ENCODE data around the gene EIF4EBP2.

The EIF4EBP2 gene

DNA sequence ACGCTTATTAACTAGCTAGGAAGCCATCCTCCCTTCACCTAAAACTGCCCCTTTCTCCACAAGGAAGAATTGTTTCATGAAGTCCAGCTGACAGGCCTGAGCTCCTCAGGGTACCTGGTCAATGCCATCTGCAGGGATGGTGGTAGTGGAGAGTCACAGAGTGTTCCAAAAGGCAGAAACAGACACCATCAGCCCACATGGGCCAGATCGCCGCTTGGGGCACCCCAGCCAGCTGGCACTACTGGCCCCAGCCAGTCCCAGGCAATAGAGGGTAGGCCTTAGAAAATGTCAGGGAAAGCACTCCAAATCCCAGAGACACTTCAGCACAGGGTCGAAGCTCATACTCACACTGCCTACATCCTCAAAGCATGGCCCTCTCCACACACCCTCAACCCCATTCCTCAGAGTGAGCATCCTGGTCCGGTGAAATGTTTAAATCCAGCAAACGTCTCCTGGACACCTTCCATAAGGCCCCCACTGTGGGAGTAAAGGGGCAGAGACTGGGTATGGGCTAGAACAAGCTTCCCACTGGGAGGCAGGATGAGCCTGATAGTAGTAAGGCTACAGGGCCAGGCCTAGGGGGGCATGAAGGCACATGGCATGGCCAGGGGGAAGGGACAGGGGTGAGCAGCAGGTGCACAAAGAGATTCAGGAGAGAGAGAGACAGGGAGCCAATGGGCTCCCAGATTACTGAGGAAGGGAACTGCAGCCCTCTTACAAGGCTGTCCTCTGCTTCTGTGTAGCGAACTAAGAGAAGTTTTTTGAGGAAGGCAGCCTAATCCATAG lies 23.4 kb upstream of the EIF4EBP2 start:
- DNase-seq = no peak
- Histone ChIP-seq H3K27me3 (ENCODE audit: insufficient read depth, low read depth, severe bottlenecking) (no peaks in the 10 kb centered on the region), H3K36me3 (no peaks in the 10 kb centered on the region; the same call in 1 of the 2 replicates), H3K27ac (peak overlapping the region; percentile 96), H3K9me3 (ENCODE audit: severe bottlenecking) (peaks cover 5% of the 10 kb centered on the region), H3K4me3 (ENCODE audit: low read depth, low read length) (peak overlapping the region; percentile 49; the same call in 1 of the 2 replicates)
- TF ChIP-seq, protein P1, sequence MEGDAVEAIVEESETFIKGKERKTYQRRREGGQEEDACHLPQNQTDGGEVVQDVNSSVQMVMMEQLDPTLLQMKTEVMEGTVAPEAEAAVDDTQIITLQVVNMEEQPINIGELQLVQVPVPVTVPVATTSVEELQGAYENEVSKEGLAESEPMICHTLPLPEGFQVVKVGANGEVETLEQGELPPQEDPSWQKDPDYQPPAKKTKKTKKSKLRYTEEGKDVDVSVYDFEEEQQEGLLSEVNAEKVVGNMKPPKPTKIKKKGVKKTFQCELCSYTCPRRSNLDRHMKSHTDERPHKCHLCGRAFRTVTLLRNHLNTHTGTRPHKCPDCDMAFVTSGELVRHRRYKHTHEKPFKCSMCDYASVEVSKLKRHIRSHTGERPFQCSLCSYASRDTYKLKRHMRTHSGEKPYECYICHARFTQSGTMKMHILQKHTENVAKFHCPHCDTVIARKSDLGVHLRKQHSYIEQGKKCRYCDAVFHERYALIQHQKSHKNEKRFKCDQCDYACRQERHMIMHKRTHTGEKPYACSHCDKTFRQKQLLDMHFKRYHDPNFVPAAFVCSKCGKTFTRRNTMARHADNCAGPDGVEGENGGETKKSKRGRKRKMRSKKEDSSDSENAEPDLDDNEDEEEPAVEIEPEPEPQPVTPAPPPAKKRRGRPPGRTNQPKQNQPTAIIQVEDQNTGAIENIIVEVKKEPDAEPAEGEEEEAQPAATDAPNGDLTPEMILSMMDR (IDR thresholded peaks at IDR 0.05; ENCODE audit: low read depth, low read length) = no peak

- peak; percentile 92 for DNase-seq
- no peaks in the 10 kb centered on the region for H3K27me3 ChIP-seq (ENCODE audit: insufficient read depth, low read depth, severe bottlenecking)
- H3K36me3 ChIP-seq = no peaks in the 10 kb centered on the region
- H3K4me3 ChIP-seq (ENCODE audit: low read depth, low read length) = peak overlapping the region; percentile 49
- peaks cover 5% of the 10 kb centered on the region for H3K9me3 ChIP-seq (ENCODE audit: severe bottlenecking)
- TF ChIP-seq, protein P1 (IDR thresholded peaks at IDR 0.05; ENCODE audit: low read depth, low read length) = no peak
- peak overlapping the region; percentile 96 for H3K27ac ChIP-seq
Observed at GRCh38 chr10:70381471-70382421, 22.2 kb upstream of the EIF4EBP2 start.

GRCh38 chr10:70391654-70392053 lies 12.3 kb upstream of the EIF4EBP2 start:
- no peak for DNase-seq
- no peaks in the 10 kb centered on the region for H3K9me3 ChIP-seq (ENCODE audit: severe bottlenecking)
- no peak overlapping the region for H3K4me3 ChIP-seq (ENCODE audit: low read depth, low read length)
- no peaks in the 10 kb centered on the region for H3K27me3 ChIP-seq (ENCODE audit: insufficient read depth, low read depth, severe bottlenecking)
- TF ChIP-seq, protein P1 (IDR thresholded peaks at IDR 0.05; ENCODE audit: low read depth, low read length) = no peak
- no peak overlapping the region for H3K27ac ChIP-seq
- no peaks in the 10 kb centered on the region for H3K36me3 ChIP-seq

DNA sequence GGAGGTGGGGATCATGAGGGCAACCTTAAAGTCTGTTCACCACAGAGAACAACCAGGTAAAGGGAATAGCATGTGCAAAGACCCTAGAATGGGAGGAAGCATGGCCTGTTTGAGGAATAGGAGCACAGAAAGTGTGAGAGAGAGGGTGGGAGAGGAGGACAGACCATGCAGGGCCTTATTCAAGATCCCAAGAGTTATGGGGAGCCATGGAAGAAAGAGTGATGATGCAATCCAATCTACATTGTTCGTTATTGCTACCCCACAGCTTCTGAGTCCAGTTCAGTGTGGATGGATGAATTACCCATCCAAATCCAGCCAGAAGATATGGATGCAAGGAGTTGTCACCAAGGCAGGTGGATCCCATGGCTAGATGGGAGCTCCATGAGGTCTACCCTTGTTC lies 7.8 kb upstream of the EIF4EBP2 start:
- Histone ChIP-seq H3K4me3 (ENCODE audit: low read depth, low read length) (no peak overlapping the region), H3K36me3 (no peaks in the 10 kb centered on the region), H3K27me3 (ENCODE audit: insufficient read depth, low read depth, severe bottlenecking) (no peaks in the 10 kb centered on the region), H3K27ac (no peak overlapping the region), H3K9me3 (ENCODE audit: severe bottlenecking) (no peaks in the 10 kb centered on the region)
- no peak for DNase-seq
- TF ChIP-seq, protein P1 (IDR thresholded peaks at IDR 0.05; ENCODE audit: low read depth, low read length) = no peak

DNA sequence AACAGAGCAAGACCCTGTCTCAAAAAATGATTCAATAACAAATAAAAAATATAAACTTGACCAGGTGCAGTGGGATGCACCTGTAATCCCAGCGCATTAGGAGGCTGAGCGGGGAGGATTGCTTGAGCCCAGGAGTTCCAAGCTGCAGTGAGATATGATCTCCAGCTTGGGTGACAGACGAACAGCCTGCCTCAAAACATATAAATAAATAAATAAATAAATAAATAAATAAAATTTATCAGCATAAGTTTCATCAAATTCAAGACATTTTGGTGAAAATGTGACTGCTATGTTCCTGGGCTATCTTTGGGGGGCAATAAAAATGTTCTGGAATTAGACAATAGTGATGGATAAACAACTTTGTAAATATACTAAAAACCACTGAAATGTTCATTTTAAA lies 4.8 kb upstream of the EIF4EBP2 start:
- Histone ChIP-seq H3K27ac (no peak overlapping the region), H3K36me3 (no peaks in the 10 kb centered on the region), H3K9me3 (ENCODE audit: severe bottlenecking) (no peaks in the 10 kb centered on the region), H3K4me3 (ENCODE audit: low read depth, low read length) (no peak overlapping the region), H3K27me3 (ENCODE audit: insufficient read depth, low read depth, severe bottlenecking) (no peaks in the 10 kb centered on the region)
- TF ChIP-seq, protein P1 (IDR thresholded peaks at IDR 0.05; ENCODE audit: low read depth, low read length) = no peak
- DNase-seq = no peak
